ENCODE results near the gene TENT4A.

The TENT4A gene

DNA sequence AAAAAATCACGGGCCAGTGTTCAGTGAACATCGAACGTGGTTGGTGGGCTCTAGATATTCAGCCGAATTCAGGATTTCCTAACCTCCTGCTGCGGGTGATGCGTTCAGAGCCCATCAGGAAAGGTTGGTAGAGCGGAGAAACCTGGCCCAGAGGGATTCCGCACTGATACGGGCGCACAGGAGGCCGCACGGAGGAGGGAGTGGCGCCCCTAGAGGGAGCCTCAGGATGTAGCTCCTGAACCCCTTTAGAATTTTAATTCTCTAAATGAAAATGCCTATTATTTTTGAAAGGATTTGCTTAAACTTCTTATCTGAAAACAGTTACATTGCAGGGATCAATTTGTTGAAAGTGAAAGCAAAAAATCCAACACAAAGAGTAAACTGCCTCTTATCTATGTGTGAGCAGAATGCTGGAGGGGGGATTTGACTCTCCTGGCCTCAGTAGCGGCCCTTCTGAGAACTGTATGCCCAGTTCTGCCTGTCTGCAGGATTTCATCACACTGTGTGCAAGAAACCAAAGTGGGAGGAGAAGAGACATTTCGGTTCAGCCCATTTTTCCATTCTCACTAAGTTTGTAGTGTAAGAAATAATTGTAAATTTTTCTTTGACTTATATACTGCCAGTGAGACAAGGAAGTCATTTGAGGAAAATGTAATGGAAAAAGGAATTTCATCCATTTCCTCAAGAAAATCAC lies 75.9 kb downstream of the TENT4A start:
- no peak for TF ChIP-seq CTCF (IDR thresholded peaks at IDR 0.05; ENCODE audit: unreplicated experiment in 3 of 3)
- H3K4me1 Mint-ChIP-seq: no peaks in the 10 kb centered on the region
- no peak overlapping the region for H3K27ac Mint-ChIP-seq
- peaks cover 25% of the 10 kb centered on the region for H3K27me3 Mint-ChIP-seq (ENCODE audit: low read depth)
- no peaks in the 10 kb centered on the region for H3K36me3 Mint-ChIP-seq (ENCODE audit: low read depth)
- no peaks in the 10 kb centered on the region for H3K9me3 Mint-ChIP-seq
- no peak overlapping the region for H3K4me3 Mint-ChIP-seq

- Mint-ChIP-seq H3K4me3 (no peak overlapping the region), H3K9me3 (no peaks in the 10 kb centered on the region), H3K4me1 (no peaks in the 10 kb centered on the region), H3K36me3 (ENCODE audit: low read depth) (no peaks in the 10 kb centered on the region), H3K27me3 (ENCODE audit: low read depth) (peaks cover 28% of the 10 kb centered on the region), H3K27ac (no peak overlapping the region)
- TF ChIP-seq CTCF (IDR thresholded peaks at IDR 0.05; ENCODE audit: unreplicated experiment in 3 of 3): no peak
These were observed 77.2 kb downstream of the TENT4A start for GRCh38 chr5:6790346-6790865.

DNA sequence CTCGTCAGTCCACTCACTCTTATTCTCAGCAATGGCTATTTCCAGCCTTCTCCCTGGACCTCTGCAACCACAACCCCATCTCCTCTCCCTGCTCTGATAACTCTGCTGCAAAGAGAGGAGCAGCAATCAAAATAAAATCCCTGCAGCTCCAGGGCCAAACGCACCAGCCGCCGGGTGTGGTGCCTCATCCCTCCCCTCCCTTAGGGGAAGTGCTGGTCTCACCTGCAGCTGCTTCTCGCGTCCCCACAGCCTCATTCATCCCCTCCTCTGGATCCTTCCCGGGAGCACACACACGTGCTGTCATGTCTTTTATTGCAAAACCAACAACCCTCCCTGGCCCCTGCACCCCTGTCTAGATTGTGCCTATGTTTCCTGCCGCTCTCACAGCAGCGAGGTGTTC lies 77.8 kb downstream of the TENT4A start:
- H3K4me1 Mint-ChIP-seq: no peaks in the 10 kb centered on the region

DNA sequence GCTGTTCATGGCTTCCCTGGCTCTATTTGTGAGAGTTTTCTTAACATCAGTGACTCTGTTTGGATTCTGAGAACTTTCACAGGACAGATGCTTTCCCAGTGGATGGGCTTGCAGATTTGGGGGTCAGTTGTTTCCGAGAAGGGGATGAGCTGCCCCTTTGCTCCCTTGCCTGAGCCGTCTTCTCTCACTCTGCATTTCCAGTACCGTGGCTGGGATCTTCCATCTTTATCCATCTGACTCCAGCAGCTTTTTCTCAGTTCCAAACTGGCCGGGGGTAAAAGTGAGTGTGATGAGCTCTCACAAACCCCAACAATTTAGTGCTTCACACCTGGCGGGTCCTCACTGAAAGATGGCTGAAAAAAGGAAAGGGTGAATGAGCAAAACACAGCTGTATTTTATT lies 79.1 kb downstream of the TENT4A start:
- H3K4me3 Mint-ChIP-seq: no peak overlapping the region
- no peaks in the 10 kb centered on the region for H3K4me1 Mint-ChIP-seq
- peaks cover 30% of the 10 kb centered on the region for H3K27me3 Mint-ChIP-seq (ENCODE audit: low read depth)
- H3K9me3 Mint-ChIP-seq: no peaks in the 10 kb centered on the region
- TF ChIP-seq CTCF (IDR thresholded peaks at IDR 0.05; ENCODE audit: unreplicated experiment in 3 of 3): no peak
- H3K27ac Mint-ChIP-seq: no peak overlapping the region
- no peaks in the 10 kb centered on the region for H3K36me3 Mint-ChIP-seq (ENCODE audit: low read depth)

More for the DNA sequence above, 77.8 kb downstream of the TENT4A start:
- TF ChIP-seq CTCF (IDR thresholded peaks at IDR 0.05; ENCODE audit: unreplicated experiment in 3 of 3): no peak
- H3K27ac Mint-ChIP-seq: no peak overlapping the region
- H3K4me3 Mint-ChIP-seq: no peak overlapping the region
- peaks cover 30% of the 10 kb centered on the region for H3K27me3 Mint-ChIP-seq (ENCODE audit: low read depth)
- no peaks in the 10 kb centered on the region for H3K36me3 Mint-ChIP-seq (ENCODE audit: low read depth)
- no peaks in the 10 kb centered on the region for H3K9me3 Mint-ChIP-seq

GRCh38 chr5:6792911-6793471 lies 79.8 kb downstream of the TENT4A start:
- peaks cover 30% of the 10 kb centered on the region for H3K27me3 Mint-ChIP-seq (ENCODE audit: low read depth)
- H3K4me3 Mint-ChIP-seq: no peak overlapping the region
- no peak for TF ChIP-seq CTCF (IDR thresholded peaks at IDR 0.05; ENCODE audit: unreplicated experiment in 3 of 3)
- H3K27ac Mint-ChIP-seq: no peak overlapping the region
- H3K4me1 Mint-ChIP-seq: no peaks in the 10 kb centered on the region
- no peaks in the 10 kb centered on the region for H3K9me3 Mint-ChIP-seq
- H3K36me3 Mint-ChIP-seq (ENCODE audit: low read depth): no peaks in the 10 kb centered on the region

- H3K4me1 Mint-ChIP-seq: peaks cover 17% of the 10 kb centered on the region
- no peak for TF ChIP-seq CTCF (IDR thresholded peaks at IDR 0.05; ENCODE audit: unreplicated experiment in 3 of 3)
- H3K9me3 Mint-ChIP-seq: peaks cover 9% of the 10 kb centered on the region
- H3K27ac Mint-ChIP-seq: no peak overlapping the region
- H3K4me3 Mint-ChIP-seq: no peak overlapping the region
- H3K36me3 Mint-ChIP-seq (ENCODE audit: low read depth): no peaks in the 10 kb centered on the region
- H3K27me3 Mint-ChIP-seq (ENCODE audit: low read depth): no peaks in the 10 kb centered on the region
These were observed 88.0 kb downstream of the TENT4A start for GRCh38 chr5:6801236-6801635.
